HG03095 (cell line): Measurements from ENCODE around the gene BCL3.
"Not testable (repeated sequence)": the region's sequence is repeated elsewhere in the genome, so short reads cannot be mapped to it uniquely, and the experiment has no call there.

Experiments
- ATAC-seq: cut with Tn5 transposase; IDR thresholded peaks from one replicate; pipeline ENCODE4 v1.9.1; 2021; ENCODE audit warnings: moderate library complexity; ENCODE audit not compliant: unreplicated experiment

BCL3 gene, protein sequence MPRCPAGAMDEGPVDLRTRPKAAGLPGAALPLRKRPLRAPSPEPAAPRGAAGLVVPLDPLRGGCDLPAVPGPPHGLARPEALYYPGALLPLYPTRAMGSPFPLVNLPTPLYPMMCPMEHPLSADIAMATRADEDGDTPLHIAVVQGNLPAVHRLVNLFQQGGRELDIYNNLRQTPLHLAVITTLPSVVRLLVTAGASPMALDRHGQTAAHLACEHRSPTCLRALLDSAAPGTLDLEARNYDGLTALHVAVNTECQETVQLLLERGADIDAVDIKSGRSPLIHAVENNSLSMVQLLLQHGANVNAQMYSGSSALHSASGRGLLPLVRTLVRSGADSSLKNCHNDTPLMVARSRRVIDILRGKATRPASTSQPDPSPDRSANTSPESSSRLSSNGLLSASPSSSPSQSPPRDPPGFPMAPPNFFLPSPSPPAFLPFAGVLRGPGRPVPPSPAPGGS

DNA sequence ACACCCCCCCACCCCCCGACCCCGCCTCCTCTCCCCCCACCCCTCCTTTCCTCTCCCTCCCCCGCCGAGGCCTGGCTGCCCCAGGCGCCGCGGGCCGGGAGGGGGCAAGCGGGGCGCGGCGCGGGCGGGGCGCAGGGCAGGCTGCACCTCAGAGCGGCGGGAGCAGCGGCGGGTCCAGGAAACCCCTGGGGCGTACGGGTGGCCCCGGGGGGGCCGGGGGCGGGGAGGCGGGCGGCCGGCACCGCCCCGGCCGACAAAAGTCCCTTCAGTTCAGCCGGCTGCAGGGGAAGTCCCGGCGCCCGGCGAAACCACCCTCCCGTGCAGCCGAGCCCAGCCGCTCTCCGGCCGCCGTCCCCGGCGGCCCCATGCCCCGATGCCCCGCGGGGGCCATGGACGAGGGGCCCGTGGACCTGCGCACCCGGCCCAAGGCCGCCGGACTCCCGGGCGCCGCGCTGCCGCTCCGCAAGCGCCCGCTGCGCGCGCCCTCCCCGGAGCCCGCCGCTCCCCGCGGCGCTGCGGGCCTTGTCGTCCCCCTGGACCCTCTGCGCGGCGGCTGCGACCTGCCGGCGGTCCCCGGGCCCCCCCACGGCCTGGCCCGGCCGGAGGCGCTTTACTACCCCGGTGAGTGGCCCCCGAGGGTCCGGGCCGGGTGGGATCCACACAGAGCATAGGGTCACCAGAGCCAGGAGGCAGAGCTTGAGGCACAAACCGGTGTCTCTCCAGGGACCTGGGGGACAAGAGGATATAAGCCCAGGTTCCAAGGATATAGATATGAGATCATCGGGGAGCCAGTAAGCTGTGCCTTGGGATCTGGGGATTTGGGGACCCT is at the start of gene BCL3:
Gene BCL3 (plus strand): TSS at position 283 of the 829 bp plus-strand sequence. CDS start 83 bp downstream, at position 366.
- ATAC-seq, result peak; percentile 28

DNA sequence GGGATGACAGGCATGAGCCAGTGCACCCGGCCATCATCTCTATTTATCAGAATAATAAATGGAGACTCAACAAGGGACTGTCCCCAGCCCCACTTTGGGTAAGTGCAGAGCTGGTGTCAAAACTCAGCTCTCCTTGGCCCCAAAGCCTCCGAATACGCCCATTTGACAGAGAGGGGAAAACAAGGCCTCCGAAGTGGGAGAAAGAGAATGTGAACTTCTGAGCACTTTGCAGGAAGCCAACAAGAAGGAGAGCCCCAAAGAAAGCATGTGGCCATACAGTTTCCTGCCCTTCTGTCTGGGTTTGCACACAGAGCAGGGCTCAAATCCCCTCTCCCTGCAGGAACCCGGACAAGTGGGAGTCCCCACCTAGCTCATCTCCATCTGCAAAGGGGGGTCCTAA is 48.0 kb upstream of the BCL3 start:
- ATAC-seq, result no peak

DNA sequence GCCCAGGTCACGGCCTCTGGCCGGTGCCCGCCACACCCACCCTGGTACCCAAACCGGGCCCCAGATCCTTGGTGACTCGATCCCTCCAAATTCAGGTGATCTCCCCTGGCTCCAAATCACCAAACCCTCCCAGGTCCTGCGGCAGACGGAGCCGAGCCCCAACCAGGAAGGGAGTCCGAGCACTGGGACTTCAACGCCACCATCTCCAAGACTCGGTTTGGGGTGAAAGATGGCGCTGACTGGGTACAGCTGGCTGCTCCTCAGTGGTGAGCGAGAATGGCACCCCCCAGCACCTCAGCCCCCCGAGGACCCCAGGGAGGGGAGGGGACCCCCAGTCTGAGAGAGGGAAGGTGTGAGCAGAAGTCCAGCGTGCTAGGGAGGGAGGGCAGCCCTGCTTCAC is 47.3 kb upstream of the BCL3 start:
- ATAC-seq, result no peak

DNA sequence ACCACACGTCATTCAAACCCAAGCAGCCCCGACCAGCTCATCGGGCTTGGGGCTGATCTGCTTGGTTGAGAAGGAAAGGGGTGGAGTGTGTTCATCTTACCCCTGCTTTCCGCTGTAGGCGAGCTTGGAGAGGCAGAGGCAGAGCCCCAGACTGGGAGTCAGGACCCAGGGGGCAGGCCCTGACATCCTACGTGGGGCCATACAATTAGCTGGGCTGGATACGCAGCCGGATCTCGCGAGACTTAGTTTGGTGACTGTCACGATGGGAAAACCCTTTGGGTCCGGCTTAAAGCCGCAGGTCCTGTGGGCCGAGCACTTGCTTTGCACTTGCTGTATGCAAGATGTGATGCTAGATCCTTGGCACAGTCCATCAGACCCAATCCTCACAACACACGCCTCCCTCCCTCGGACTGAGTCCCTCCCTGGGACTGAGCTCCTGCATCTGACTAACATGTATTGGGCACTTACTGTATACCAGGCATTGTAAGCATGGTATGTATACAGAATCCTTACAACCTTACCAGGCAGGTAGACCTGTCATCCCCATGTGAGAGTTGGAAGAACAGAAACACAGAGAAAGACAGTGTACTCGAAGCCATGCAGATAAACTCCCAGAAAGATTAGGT is 45.8 kb upstream of the BCL3 start:
- no peak for ATAC-seq

DNA sequence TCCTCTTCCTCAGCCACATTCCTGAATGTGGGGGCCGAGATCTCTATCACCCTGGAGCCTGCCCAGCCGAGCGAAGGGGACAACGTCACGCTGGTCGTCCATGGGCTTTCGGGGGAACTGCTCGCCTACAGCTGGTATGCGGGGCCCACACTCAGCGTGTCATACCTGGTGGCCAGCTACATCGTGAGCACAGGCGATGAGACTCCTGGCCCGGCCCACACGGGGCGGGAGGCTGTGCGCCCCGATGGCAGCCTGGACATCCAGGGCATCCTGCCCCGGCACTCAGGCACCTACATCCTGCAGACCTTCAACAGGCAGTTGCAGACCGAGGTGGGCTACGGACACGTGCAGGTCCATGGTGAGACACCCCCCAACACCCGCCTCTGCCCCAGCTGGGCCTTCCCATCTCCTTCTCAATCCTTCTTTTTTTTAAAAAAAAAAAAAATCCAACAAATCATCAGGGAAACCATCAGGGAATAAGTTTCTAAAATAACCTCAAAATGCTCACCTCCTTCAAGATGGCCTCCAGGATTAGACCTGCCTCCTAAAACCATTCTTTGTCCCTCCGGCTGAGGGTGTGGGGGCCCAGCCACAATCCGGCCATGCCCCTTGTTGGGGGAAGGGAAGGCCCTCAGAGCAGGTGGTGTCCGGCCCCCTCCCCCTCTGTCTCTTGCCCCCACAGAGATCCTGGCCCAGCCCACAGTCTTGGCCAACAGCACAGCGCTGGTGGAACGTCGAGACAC is 45.0 kb upstream of the BCL3 start:
- ATAC-seq, result no peak

DNA sequence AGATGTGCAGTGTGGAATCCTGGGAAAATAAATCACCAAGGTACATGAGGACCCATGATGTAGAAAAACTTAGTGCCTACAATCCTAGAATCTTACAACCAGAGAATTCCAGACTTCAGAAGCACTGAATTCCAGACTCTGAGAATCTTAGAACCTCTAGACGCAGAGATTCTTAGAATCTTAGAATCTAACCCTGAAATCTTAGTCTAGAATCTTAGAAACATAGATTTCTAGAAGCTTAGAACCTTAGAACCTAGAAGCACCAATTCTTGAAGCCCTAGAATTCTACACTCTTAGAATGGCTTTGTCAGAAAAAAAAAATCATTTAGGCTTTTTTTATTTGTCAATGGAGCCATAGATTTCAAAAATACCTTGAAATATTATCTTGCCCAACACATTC is 43.5 kb upstream of the BCL3 start:
- no peak for ATAC-seq

DNA sequence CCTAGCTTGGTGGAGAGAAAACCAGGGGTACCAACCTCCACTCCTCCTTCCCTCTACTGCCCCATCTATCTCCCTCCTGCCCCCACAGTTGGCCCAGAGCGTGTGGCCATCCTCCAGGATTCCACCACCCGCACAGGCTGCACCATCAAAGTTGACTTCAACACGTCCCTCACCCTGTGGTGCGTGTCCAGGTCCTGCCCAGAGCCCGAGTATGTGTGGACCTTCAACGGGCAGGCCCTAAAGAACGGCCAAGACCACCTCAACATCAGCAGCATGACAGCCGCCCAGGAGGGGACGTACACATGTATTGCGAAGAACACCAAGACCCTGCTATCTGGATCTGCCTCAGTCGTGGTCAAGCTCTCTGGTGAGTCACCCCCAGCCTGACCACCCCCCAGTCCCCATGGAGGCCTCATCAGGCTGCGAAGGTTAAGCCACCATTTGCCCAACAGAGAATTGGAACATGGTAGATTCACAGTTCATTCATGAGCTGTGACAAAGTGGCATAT is 43.0 kb upstream of the BCL3 start:
- no peak for ATAC-seq

DNA sequence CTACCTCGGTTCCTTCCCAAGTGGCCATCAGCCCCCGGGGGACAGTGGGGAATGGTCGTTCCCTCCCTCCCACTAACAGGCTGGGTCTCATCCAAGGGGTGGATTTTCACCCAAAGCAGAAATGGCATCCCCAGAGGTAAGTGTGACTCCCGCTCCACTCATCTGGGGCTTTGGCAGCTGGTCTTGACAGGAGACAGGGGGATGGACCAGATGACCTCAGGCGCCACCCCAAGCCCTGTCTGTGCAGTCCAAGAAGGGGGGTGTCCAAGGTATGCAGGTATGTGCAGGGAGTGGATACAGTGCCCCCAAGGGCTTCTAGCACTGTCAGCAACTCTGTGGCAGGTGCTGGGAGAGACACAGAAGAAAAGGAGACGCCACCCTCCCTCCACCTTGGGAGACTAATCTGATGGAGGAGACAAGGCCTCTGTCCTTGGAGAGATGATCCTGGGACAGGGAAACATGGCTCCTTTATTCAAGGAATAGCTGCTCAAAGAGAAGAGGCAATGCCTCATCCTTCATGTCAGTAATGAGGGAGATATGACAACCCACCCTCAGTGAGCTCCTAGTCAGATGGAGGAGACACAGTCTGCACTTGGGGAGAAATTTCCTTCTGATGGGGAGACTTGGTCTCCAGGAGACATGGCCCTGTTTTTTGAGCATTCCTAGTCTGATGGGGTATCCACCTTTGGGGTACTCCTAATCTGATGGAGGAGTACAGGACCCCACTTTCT is 41.8 kb upstream of the BCL3 start:
- ATAC-seq, result no peak

DNA sequence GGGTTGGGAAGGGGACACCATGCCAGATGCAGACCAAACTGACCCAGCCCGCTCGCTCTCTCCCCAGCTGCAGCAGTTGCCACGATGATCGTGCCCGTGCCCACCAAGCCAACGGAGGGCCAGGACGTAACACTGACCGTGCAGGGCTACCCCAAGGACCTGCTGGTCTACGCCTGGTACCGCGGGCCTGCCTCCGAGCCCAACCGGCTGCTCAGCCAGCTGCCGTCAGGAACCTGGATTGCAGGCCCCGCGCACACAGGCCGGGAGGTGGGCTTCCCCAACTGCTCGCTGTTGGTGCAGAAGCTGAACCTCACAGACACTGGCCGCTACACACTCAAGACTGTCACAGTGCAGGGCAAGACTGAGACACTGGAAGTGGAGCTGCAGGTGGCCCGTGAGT is 40.7 kb upstream of the BCL3 start:
- ATAC-seq, result no peak

DNA sequence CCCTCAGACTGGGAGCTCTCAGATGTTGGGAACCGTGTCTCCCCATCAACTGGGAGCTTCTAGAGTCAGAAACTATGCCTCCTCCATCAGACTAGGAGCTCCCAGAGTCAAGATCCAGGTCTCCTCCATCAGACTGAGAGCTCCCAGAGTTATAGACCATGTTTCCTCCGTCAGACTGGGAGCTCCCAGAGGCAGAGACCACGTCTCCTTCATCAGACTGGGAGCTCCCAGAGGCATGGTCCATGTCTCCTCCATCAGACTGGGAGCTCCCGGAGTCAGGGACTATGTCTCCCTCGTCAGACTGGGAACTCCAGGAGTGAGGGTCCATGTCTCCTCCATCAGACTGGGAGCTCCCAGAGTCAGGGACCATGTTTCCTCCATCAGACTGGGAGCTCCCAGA is 39.6 kb upstream of the BCL3 start:
- ATAC-seq, result no peak

DNA sequence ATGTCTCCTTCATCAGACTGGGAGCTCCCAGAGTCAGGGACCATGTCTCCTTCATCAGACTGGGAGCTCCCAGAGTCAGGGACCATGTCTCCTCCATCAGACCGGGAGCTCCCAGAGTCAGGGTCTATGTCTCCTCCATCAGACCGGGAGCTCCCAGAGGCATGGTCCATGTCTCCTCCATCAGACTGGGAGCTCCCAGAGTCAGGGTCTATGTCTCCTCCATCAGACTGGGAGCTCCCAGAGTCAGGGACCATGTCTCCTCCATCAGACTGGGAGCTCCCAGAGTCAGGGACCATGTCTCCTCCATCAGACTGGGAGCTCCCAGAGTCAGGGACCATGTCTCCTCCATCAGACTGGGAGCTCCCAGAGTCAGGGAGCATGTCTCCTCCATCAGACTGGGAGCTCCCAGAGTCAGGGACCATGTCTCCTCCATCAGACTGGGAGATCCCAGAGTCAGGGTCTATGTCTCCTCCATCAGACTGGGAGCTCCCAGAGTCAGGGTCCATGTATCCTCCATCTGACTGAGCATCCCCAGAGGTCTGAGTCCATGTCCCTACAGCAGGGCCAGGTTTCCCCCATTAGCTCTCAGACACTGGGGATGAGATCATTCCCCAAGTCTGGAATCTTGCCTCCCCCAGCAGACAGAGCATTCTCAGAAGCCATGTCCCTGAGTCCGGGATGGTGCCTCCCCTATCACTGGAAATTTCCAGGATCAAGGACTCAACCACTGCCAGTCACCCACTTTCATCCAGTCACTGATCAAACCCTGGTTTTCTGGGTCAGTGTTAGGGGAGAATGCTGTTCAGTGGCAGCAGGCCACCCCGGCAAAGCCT is 38.9 kb upstream of the BCL3 start:
- ATAC-seq, result not testable (repeated sequence)

DNA sequence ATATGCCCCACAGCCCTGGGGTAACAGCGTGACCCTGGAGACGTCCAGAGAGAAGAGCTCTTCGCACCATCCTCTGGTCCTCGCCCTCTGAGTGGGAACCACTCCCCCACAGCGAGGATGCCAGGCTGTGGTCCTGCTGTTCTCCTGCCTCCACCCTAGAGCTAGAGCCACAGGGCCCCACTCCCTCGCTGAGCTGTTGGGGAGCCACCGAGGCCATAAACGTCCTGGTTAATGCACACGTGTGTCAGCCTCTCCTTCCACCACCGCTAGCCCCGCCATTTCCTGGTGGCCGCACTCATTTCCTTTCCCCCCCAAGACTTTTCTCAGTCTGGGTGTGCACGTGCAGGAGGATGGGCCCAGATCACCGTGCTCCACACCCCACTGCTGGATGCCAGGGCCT is 38.0 kb upstream of the BCL3 start:
- no peak for ATAC-seq

DNA sequence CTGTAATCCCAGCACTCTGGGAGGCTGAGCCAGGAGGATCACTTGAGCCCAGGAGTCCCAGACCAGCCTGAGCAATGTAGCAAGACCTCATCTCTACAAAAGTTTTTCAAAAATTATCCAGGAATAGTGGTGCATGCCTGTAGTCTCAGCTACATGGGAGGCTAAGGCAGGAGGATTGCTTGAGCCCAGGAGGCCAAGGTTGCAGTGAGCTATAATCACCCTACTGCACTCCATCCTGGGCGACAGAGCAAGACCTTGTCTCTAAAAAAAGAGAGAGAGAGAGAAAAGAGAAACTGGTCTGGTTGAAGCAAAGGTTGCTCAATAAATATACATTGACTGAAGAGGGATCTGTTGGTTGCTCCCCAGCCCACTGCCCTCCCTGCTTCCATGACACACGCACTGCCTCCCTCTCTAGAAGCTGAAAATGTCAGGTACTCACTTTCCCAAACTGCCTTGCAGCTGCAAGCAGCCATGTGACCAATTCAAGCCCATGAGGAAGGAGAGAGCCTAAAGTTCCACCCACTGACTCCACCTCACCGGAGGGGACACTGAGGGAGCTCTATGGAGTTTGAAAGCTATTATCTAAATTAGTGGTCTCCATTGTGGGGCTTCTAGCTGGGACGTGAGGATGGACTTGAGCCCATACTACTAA is 35.5 kb upstream of the BCL3 start:
- no peak for ATAC-seq

DNA sequence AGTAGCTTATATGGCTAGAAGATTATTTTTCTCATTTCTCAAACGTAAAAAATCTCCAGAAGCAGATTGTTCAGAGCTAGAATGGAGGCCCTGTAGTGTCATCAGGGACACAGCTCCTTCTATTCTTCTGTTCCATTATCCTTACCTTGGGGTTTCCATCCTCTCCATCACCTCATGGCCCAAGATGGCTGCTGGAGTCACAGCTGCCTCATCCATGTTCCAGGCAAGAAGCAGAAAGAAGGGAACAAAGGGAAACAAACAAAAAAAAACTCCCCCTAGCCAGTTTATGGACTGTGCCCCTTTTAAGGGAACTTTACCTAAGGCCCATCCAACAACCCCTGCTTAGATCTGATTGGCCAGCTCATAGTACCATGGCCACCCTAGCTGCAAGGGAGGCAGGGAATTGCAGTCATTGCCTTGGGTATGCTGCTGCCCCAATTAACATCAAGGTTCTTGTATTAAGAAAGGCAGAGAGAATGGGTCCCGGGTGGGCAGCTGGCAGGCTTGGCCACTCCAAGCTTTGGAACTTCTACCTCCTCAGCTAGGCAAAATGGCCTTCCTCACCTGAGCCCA is 33.8 kb upstream of the BCL3 start:
- no peak for ATAC-seq

DNA sequence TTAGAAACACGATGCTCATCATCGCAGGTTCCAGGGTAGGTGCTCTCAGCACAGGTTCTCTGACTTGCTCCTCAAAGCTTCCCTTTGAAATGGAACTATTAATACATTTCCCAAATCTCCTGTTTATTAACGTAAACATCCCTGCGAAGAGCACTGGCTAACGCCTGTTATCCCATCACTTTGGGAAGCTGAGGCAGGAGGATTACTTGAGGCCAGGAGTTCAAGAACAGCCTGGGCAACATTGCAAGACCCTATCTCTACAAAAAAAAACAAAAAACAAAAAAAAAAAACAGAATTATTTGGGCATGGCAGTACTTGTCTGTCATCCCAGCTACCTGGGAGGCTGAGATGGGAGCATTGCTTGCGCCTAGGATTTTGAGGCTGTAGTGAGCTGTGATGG is 30.9 kb upstream of the BCL3 start:
- ATAC-seq, result no peak

DNA sequence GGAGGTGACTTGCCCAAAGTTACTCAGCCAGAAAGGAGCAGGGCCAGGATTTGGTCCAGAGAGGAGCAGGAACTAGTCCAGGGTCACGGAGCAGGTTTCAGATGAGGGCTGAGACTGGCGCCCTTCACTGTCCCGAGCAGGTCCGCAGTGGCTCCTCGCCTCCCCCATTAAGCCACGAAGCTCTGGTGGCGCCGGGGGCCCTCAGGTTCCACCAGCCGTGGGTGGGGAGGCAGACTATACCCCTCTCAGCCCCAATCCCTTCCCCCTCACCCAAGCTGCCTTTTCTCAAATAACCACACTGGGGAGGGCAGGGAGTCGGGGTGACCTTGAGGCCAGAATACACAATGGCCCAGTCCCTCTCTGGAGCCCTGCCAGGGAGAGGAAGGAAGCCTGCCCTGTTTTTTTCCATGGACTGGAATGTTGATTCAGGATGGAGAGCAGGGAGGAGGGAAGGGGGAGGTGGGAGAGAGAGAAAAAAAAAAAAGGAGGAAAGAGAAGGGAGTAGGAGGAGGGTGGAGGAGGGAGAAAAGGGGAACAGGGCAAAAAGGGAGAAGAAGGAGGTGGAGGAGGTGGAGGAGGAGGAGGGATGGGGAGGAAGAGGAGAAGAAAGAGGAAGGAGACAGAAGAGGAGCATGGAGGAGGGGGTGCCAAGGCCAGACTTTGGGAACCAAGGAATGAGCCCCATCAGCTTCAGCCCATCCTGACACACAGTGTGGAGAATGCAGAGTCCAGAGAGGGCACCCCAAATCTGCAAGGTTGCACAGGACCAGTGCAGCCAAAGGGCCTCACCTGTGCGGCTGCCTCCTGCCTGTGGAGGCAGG is 29.9 kb upstream of the BCL3 start:
- ATAC-seq, result no peak

DNA sequence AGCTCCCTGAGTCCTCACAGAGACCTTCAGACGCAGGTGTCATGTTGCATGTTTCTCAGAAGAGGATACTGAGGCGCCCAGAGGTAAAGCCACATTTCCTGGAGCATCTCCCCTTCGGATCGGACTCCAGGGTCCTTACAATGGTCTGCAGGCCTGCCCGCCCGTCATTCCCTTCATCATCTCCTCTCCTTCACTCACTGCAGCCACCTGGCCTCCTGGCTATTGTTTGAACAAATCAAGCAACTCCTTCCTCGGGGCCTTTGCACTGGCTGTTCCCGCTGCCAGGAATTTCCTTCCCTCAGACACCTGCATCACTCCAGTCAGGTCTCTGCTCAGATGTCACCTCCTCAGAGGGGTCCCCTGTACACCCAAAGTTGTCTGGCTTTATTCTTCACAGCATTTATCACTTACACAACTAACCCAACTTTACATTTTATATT is 29.2 kb upstream of the BCL3 start:
- ATAC-seq, result no peak
